GM19463 (cell line): ENCODE data around the gene HOXC13.

ENCODE experiments used
- ATAC-seq: cut with Tn5 transposase; IDR thresholded peaks from one replicate; pipeline ENCODE4 v1.9.1; 2021; ENCODE audit warnings: mild to moderate bottlenecking, moderate library complexity; ENCODE audit not compliant: unreplicated experiment

The HOXC13 gene

DNA sequence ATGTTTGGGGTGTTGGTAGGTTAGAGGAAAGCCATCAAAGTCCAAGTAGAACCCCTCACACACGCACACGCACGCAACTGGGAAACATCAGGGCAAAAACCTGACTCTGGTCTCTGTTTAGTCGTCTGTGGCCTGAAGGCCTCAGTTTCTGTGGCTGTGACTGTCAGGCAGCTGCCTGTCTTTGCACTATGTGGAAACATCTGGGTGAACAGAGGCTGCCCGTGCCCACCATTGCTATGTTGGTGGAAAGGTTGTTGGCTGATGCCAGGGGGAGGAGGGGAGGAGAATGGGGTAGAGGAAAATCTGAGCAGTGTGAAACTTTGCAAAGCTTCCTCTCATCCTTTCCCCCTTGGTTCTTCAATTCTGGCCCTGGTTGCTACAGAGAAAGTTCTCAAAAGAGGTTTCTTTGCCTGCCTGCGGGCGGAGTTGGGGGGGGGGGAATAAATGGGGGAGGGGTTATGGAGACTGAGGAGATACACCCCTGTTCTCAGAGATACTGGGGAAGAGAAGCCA is 53.8 kb downstream of the HOXC13 start:
- ATAC-seq: no peak

DNA sequence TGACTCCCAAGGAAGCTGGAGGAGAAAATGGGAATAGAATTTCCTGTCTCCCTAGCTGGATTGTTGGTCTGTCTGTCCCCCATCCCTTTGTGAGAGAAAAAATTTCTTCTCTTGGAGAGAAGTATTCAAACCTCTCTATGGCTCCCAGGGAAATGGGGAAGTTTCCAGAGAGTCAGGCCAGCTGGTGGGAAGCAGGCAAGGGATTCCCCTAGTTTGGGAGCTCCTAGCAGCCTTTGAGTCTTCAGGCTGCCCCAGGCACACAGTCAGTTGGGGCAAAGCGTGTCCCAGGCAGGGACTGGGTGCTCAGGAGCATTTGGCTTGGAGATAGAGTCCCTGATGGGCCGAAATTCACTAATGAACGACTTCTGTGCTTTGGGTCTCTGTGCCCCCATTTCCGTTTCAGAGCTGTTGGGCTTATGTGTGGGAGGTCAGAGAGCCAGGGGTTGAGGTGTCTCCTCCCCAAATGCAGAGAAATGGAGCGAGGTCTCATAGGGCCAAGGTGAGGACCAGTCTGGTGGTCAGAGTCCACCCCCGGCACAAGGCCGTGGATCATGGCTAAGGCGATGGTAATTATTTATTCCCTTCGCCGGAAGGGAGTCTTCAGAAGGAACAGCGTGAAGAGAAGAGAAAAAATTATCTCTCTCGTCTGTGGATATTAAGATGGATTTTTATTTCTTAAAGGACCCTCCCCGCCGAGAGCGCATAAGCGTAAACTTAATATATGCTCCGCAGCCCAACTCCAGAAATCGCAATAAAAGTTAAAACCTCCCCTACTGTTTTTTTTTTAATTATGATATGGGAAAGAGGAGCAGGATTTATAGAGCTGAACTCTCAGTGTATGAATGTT is 54.8 kb downstream of the HOXC13 start:
- ATAC-seq: no peak

DNA sequence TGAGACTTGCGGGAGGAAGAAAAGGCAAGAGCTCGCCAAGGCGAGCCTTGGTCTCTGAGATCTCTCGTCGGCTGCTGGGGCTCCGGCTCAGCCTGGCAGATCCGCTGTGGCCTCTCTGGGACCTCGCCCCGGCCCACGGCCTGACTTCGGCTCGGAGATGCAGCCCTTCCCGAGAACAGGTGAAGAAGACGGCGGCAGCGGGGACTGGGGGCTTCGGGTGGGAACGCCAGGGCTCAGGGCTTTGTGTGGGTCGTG is 55.3 kb downstream of the HOXC13 start:
- no peak for ATAC-seq

GRCh38 chr12:53994264-53995001 is 55.8 kb downstream of the HOXC13 start:
- no peak for ATAC-seq

DNA sequence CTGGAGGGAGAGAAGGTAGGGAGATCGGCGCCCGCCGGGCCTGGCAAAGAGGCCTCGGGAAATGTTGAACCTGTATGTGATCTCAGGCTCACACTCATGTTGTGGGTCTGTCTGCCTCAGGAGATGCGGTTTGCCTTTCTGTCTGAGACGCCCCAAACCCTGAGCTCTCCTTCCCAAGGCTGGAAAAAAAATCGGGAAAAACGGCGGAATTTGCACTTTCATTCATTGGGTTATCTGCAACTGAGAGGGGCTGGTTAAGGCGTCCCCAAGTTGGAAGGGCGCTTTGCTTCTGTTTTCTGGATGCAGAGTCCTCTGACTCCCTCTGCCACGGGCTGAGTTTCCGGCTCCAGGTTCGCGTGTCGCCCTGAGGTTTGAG is 56.4 kb downstream of the HOXC13 start:
- no peak for ATAC-seq

- no peak for ATAC-seq
Measured at GRCh38 chr12:53995378-53996239, 57.0 kb downstream of the HOXC13 start.
